NCI-H1694 treated with DMSO at 0.1 percent for 48 hours (cell line): Measurements from ENCODE around the gene SLC35F4.

Source experiments
- DNase-seq: peaks from one replicate; lab custom pipeline; 2025; lab: John Stamatoyannopoulos, UW

The SLC35F4 gene

GRCh38 chr14:57848353-57848752 lies 17.5 kb downstream of the SLC35F4 start:
- no peak for DNase-seq

- no peak for DNase-seq
These were observed 18.2 kb downstream of the SLC35F4 start for GRCh38 chr14:57847706-57848105.

- no peak for DNase-seq
These were observed 18.8 kb downstream of the SLC35F4 start for GRCh38 chr14:57847096-57847495.

GRCh38 chr14:57846596-57846995 lies 19.3 kb downstream of the SLC35F4 start:
- DNase-seq: no peak

GRCh38 chr14:57845802-57846531 lies 19.9 kb downstream of the SLC35F4 start:
- DNase-seq: no peak

- no peak for DNase-seq
These were observed 20.6 kb downstream of the SLC35F4 start for GRCh38 chr14:57845316-57845715.

- DNase-seq: no peak
These were observed 28.6 kb downstream of the SLC35F4 start for GRCh38 chr14:57837267-57837666.

GRCh38 chr14:57835766-57836165 lies 30.1 kb downstream of the SLC35F4 start:
- DNase-seq: no peak

GRCh38 chr14:57834961-57835360 lies 30.9 kb downstream of the SLC35F4 start:
- no peak for DNase-seq

- no peak for DNase-seq
These were observed 31.8 kb downstream of the SLC35F4 start for GRCh38 chr14:57834001-57834598.

GRCh38 chr14:57833323-57833722 lies 32.6 kb downstream of the SLC35F4 start:
- no peak for DNase-seq

GRCh38 chr14:57831981-57832380 lies 33.9 kb downstream of the SLC35F4 start:
- no peak for DNase-seq

- no peak for DNase-seq
These were observed 37.2 kb downstream of the SLC35F4 start for GRCh38 chr14:57828713-57829112.

GRCh38 chr14:57823015-57823660 lies 42.8 kb downstream of the SLC35F4 start:
- DNase-seq: no peak

GRCh38 chr14:57822081-57822480 lies 43.8 kb downstream of the SLC35F4 start:
- no peak for DNase-seq

GRCh38 chr14:57820581-57820980 lies 45.3 kb downstream of the SLC35F4 start:
- no peak for DNase-seq

GRCh38 chr14:57818511-57818910 lies 47.4 kb downstream of the SLC35F4 start:
- DNase-seq: no peak

GRCh38 chr14:57816568-57817284 lies 49.2 kb downstream of the SLC35F4 start:
- no peak for DNase-seq

- no peak for DNase-seq
These were observed 51.2 kb downstream of the SLC35F4 start for GRCh38 chr14:57814726-57815125.

GRCh38 chr14:57812741-57813140 lies 53.2 kb downstream of the SLC35F4 start:
- no peak for DNase-seq

GRCh38 chr14:57811998-57812546 lies 53.8 kb downstream of the SLC35F4 start:
- no peak for DNase-seq

GRCh38 chr14:57809808-57810207 lies 56.1 kb downstream of the SLC35F4 start:
- no peak for DNase-seq
